Gastrocnemius medialis (tissue), 4 donors: ENCODE data around the gene IL2RA. TPM values are rescaled to one million over a fixed set of nuclear protein-coding genes. Genes with fewer than 3 reads are reported as not detected.

Experiments
- ATAC-seq, 2 donors: fragments of 150-250 bp; one replicate each; pipeline ENCODE4 v1.9.1; 2016
- DNase-seq, 2 donors: peaks; one replicate each; pipeline ENCODE4 v3.0.0-alpha.2; 2019
- H3K27ac ChIP-seq, 4 donors: fragments of 200-600 bp; sonication (generic); 1 replicate in 1 of 4; 2 replicates in 3 of 4; pipeline ENCODE4 v1.5.1; 2016 to 2018; ENCODE audit warnings: mild to moderate bottlenecking in 2 of 4, moderate library complexity in 1 of 4
- H3K27me3 ChIP-seq, 3 donors: fragments of 200-600 bp; sonication (generic) in 2 of 3; 1 replicate in 1 of 3; 2 replicates in 2 of 3; pipeline versions ENCODE4 v1.5.1 to v1.6.0; 2016 to 2019; ENCODE audit warnings: mild to moderate bottlenecking in 1 of 3, moderate library complexity in 1 of 3
- H3K36me3 ChIP-seq, 2 donors: fragments of 200-600 bp; sonication (generic) in 1 of 2; one replicate each; pipeline ENCODE4 v1.5.1; 2017 to 2018
- H3K4me1 ChIP-seq, 2 donors: fragments of 200-600 bp; sonication (generic) in 1 of 2; one replicate each; pipeline ENCODE4 v1.5.1; 2016 to 2017; ENCODE audit warnings: mild to moderate bottlenecking in 2 of 2
- H3K4me3 ChIP-seq, 4 donors: fragments of 200-600 bp; sonication (generic) in 3 of 4; 1 replicate in 1 of 4; 2 replicates in 3 of 4; pipeline ENCODE4 v1.5.1; 2016 to 2019; ENCODE audit warnings: mild to moderate bottlenecking in 2 of 4
- H3K9me3 ChIP-seq, 3 donors: fragments of 200-600 bp; sonication (generic) in 2 of 3; 1 replicate in 1 of 3; 2 replicates in 2 of 3; pipeline ENCODE4 v1.5.1; 2016 to 2019
- POLR2A ChIP-seq, 2 donors: fragments of 450-650 bp; IDR thresholded peaks; one replicate each; pipeline ENCODE4 v1.6.1; 2017; ENCODE audit warnings: antibody characterized with exemption in 2 of 2, mild to moderate bottlenecking in 2 of 2, moderate library complexity in 2 of 2
- in situ Hi-C, 4 donors: fragments of 200-750 bp; cut with MboI; loops; one replicate each; pipeline versions ENCODE4 v1.15.0 to v1.8.0; 2017; ENCODE audit warnings: low sequenced_read_pairs in 4 of 4
- intact Hi-C: fragments of 100-400 bp; cut with DNase I; formaldehyde crosslinking; loops from one replicate; pipeline ENCODE4 v1.15.1; 2023; ENCODE audit warnings: low total_unique reads
- total RNA-seq, 4 donors: library from RNA; depleted of rRNA; stranded (reverse); fragments of >200 nt; gene quantifications; one replicate each; pipeline versions ENCODE4 v1.1.0 to v1.2.3, GENCODE V29; 2016
- TF ChIP-seq, protein P1 (sequence below), 5 experiments: fragments of 450-650 bp in 3 of 5; fragments of 200-600 bp in 2 of 5; sonication (generic) in 2 of 5; IDR thresholded peaks in 4 of 5; conservative IDR thresholded peaks in 1 of 5; 1 replicate in 4 of 5; 2 replicates in 1 of 5; pipeline ENCODE4 v1.5.1; 2016 to 2019; ENCODE audit warnings: antibody characterized with exemption in 5 of 5, mild to moderate bottlenecking in 3 of 5, moderate library complexity in 3 of 5

Gene IL2RA
- total RNA-seq, 4 donors from 2014 or later = 2.1 TPM; not detected in 3

DNA sequence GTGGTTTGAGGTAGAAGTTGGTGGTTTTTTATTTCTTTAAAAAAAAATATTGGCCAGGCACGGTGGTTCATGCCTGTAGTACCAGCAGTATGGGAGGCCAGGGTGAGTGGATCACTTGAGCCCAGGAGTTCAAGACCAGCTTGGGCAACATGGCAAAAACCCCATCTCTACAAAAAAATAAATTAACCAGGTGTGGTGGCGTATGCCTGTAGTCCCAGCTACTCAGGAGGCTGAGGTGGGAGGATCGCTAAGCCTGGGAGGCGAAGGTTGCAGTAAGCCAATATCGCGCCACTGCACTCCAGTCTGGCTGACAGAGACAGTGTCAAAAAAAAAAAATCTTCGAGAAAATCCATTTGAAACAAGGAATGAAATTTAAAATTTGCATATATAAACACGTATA, 1.1 kb downstream of the IL2RA start:
- Histone ChIP-seq H3K27me3 (no peaks in the 10 kb centered on the region), H3K4me1 (peaks cover 6 to 11% of the 10 kb centered on the region in 2 donors), H3K27ac (no peak overlapping the region), H3K9me3 (no peaks in the 10 kb centered on the region), H3K36me3 (no peaks in the 10 kb centered on the region), H3K4me3 (no peak overlapping the region)
- DNase-seq (no peak), ATAC-seq (no peak)
- in situ Hi-C loops = no loop called here
- intact Hi-C loops = no loop called here
- TF ChIP-seq, protein P1, sequence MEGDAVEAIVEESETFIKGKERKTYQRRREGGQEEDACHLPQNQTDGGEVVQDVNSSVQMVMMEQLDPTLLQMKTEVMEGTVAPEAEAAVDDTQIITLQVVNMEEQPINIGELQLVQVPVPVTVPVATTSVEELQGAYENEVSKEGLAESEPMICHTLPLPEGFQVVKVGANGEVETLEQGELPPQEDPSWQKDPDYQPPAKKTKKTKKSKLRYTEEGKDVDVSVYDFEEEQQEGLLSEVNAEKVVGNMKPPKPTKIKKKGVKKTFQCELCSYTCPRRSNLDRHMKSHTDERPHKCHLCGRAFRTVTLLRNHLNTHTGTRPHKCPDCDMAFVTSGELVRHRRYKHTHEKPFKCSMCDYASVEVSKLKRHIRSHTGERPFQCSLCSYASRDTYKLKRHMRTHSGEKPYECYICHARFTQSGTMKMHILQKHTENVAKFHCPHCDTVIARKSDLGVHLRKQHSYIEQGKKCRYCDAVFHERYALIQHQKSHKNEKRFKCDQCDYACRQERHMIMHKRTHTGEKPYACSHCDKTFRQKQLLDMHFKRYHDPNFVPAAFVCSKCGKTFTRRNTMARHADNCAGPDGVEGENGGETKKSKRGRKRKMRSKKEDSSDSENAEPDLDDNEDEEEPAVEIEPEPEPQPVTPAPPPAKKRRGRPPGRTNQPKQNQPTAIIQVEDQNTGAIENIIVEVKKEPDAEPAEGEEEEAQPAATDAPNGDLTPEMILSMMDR (IDR thresholded peaks at IDR 0.05 in 4 of 5, conservative IDR thresholded peaks at IDR 0.05 in 1 of 5) = no peak
- TF ChIP-seq POLR2A (IDR thresholded peaks at IDR 0.05) = no peak

- no peaks in the 10 kb centered on the region for H3K36me3 ChIP-seq
- in situ Hi-C loops (no loop called here), intact Hi-C loops (no loop called here)
- no peak for DNase-seq
- no peak overlapping the region for H3K27ac ChIP-seq
- no peak overlapping the region for H3K4me3 ChIP-seq
- H3K4me1 ChIP-seq = peaks cover 6 to 14% of the 10 kb centered on the region in 2 donors
- ATAC-seq = no peak
- H3K27me3 ChIP-seq = no peaks in the 10 kb centered on the region
- TF ChIP-seq, protein P1 (IDR thresholded peaks at IDR 0.05 in 4 of 5, conservative IDR thresholded peaks at IDR 0.05 in 1 of 5) = no peak
- no peak for TF ChIP-seq POLR2A (IDR thresholded peaks at IDR 0.05)
- no peaks in the 10 kb centered on the region for H3K9me3 ChIP-seq
Observed at GRCh38 chr10:6059506-6059905, 2.7 kb downstream of the IL2RA start.

GRCh38 chr10:6058682-6059475, 3.3 kb downstream of the IL2RA start:
- H3K4me1 ChIP-seq = peaks cover 6 to 15% of the 10 kb centered on the region in 2 donors
- in situ Hi-C loops = no loop called here
- ATAC-seq = no peak
- TF ChIP-seq POLR2A (IDR thresholded peaks at IDR 0.05) = no peak
- TF ChIP-seq, protein P1 (IDR thresholded peaks at IDR 0.05 in 4 of 5, conservative IDR thresholded peaks at IDR 0.05 in 1 of 5) = no peak
- no peaks in the 10 kb centered on the region for H3K36me3 ChIP-seq
- no peaks in the 10 kb centered on the region for H3K9me3 ChIP-seq
- intact Hi-C loops = no loop called here
- H3K27ac ChIP-seq = no peak overlapping the region
- no peak overlapping the region for H3K4me3 ChIP-seq
- no peak for DNase-seq
- no peaks in the 10 kb centered on the region for H3K27me3 ChIP-seq

- intact Hi-C loops (no loop called here), in situ Hi-C loops (no loop called here)
- H3K36me3 ChIP-seq = no peaks in the 10 kb centered on the region
- TF ChIP-seq, protein P1 (IDR thresholded peaks at IDR 0.05 in 4 of 5, conservative IDR thresholded peaks at IDR 0.05 in 1 of 5) = no peak
- no peak for TF ChIP-seq POLR2A (IDR thresholded peaks at IDR 0.05)
- DNase-seq (no peak), ATAC-seq (no peak)
- H3K4me3 ChIP-seq = no peak overlapping the region
- peaks cover 6 to 15% of the 10 kb centered on the region in 2 donors for H3K4me1 ChIP-seq
- no peaks in the 10 kb centered on the region for H3K27me3 ChIP-seq
- no peaks in the 10 kb centered on the region for H3K9me3 ChIP-seq
- H3K27ac ChIP-seq = peak overlapping the region in 1 of 4 donors; percentile 7
Observed at GRCh38 chr10:6056411-6057135, 5.6 kb downstream of the IL2RA start.
